HG02840 (cell line): ENCODE results near the gene DOP1B.
"Not testable (repeated sequence)": the region's sequence is repeated elsewhere in the genome, so short reads cannot be mapped to it uniquely, and the experiment has no call there.

ENCODE experiments used
- ATAC-seq: cut with Tn5 transposase; IDR thresholded peaks from one replicate; pipeline ENCODE4 v1.9.1; 2021; ENCODE audit warnings: mild to moderate bottlenecking, moderate library complexity, moderate number of reproducible peaks; ENCODE audit not compliant: unreplicated experiment, low FRiP score

The DOP1B gene

DNA sequence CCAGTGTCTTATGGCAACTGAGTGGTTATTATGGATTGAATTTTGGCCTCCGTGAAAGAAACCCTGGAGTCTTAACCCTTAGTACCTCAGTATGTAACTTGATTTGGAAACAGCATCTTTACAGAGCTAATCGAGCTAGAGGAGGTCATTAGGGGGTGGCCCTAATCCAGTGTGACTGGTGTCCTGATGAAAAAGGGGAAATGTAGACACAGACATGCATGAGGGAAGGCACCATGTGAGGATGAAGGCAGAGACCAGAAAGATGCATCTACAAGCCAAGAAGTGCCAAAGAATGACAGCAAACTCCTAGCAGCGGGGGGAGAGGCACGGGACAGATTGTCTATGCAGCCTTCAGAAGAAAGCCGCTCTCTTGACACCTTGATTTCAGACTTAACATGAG is 14.7 kb downstream of the DOP1B start:
- no peak for ATAC-seq

DNA sequence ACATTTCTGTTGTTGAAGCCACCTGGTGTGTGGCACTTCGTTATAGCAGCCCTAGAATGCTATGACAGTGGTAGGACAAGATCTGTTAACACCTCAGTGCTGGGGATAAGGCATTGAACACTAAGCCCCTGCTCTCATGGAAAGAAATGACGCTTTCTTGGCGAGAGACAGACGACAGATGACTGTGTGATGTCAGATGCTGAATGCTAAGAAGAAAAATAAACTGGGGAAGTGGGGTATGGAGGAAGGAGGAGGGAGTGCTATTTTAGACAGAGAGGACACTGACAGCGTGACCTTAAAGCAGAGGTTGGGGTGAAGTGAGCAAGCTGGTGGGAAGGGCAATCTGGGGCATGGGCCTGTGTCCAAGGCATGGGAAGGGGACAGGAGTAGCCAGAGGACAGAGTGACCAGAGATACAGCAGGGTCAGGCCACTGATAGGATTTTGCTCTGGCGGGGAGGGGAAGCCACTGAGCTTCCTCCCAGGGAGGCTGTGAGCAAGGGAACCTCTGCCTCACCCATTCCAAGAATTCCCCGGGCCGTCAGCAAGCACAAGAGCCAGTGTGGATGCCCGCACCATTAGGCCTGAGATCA is 15.2 kb downstream of the DOP1B start:
- ATAC-seq = no peak

DNA sequence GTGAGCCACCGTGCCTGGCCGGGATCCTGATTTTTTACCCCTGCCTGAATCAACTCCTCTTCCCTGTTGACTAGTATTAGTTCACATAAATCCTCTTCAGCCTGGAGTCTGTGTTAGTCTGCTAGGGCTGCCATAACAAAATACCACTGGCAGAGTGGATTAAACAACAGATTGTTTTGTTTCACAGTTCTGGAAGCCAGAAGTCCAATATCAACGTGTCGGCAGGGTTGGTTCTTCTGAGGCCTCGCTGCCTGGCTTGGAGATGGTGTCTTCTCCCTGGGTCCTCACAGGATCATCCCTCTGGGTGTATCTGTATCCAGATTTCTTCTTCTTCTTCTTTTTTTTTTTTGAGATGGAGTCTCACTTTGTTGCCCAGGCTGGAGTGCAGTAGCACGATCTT is 18.2 kb downstream of the DOP1B start:
- no peak for ATAC-seq

DNA sequence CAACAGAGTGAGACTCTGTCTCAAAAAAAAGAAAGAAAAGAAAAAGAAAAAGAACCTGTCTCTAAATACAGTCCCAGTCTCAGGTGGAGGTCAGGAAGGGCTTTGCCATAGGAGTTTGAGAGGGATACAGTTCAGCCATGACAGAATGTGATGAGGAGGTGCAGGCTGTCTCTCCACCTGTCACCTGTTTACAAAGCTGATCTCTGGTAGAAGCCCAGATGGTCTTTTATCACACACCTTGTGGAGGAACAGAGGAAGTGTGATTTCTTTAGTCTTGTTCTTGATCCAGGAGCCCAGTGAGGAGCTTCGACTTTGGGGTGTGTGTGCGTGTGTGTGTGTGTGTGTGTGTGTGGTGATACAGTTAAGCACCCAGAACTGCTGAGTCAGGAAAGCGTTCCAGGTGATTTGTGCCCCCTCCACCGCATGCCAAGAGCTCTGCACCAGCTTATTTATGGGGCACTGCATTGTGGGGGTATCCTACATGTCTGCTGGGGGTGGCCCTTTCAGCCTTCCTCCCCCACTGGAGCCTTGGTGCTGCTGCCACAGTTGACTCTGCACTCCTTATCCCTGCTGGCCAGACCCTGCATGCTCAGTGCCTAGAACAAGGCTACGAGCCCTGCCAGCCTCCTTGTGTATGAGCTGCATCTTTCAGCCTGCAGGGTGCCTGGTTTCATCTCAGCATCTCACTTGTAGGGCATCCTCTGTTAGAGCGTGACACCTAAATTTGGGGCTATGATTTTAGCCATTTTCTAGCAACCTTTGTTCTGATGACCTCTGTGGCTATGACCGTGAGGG is 19.3 kb downstream of the DOP1B start:
- ATAC-seq = no peak

DNA sequence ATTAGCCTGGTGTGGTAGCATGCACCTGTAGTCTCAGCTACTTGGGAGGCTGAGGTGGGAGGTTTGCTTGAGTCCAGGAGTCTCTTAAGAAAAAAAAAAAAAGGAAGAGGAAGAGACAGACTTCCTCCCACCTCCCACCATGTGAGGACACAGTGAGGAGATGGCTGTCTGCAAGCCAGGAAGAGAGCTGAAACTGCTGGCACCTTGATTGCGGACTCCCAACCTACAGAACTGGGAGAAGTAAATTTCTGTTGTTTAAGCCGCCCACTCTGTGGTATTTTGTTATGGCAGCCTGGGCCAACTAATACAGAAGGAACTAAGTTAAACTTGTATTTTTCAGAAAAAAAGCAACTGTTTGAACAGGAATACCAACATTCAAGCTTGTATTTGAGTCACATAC is 21.7 kb downstream of the DOP1B start:
- no peak for ATAC-seq

DNA sequence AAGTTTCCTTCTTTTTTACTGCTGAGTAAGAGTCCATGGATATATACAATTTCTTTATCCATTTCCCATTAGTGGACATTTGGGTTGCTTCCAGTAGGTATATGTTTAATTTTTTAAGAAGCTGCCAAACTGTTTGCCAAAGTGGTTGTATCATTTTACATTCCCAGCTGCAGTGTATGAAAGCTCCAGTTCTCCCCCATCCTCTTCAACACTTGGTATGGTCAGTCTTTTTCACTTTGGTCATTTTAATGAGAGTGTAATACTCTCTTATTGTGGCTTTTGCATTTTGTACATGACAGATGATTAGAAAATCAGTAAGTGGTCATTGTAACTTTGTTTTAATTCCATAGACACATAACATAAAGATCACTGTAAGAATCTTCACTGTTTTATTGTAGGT is 22.5 kb downstream of the DOP1B start:
- ATAC-seq = no peak

DNA sequence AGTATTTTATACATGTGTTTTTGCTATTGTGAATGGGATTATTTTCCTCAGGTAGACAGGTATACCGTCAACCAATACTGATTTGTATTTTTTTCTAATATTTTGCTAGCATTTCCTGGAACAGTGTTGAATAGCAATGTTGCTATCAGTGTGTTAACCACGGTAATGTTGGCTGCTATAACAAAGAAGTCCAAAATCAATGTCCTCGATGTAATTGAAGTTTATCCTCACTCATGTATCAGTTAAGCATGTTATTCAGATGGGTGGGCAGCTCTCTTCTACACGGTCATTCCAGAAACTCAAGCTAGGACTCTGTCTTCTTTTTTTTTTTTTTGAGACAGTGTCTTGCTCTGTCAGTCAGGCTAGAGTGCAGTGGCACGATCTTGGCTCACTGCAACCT is 24.3 kb downstream of the DOP1B start:
- no peak for ATAC-seq

DNA sequence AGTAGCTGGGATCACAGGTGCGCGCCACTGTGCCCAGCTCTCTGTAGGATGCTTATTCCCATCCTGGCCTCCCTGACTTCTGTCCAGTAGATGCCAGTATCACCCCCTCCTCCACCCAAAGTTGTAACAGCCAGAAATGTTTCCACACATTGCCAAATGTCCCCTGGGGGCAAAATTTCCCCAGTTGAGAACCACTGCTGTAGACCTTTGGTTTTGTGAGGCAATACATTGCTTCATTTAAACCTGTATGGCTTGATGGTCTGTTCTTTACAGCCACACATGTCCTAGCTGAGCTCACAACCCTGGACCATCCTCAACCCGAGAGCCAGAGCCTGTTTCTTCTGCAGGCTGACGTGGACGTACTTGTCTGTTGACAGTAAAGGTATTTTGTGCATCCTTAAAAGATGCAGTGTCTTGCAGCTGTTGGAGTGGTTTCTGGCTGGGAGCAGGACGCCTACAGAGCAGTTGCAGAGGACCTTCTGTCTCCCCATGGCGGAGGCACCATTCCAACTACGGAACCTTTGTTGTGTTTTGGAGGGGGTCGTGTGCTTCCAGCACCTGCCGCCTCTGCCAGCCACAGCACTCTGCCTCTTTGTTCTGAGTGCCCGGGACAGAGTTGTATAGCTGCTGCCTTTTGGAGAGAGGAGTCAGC is 26.6 kb downstream of the DOP1B start:
- no peak for ATAC-seq

DNA sequence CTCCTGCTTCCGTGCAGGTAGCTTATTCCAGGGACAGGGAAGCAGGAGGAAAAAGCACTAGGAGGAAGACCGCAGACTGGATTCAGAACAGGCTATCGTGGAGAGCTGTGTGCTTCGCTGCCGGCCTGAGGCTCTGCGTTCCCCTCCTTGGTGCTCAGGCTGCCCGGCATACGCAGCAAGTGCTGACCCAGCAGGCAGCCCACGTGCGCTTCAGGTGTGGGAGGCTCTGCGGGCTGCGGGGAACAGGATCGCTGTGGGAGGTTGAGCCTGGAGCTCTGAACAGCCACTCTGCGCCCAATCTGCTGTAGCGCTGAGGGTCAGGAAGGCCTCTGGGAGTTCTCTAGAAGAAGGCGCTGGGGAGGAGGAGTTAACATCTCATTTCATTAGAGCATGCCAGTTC is 27.9 kb downstream of the DOP1B start:
- ATAC-seq = no peak

DNA sequence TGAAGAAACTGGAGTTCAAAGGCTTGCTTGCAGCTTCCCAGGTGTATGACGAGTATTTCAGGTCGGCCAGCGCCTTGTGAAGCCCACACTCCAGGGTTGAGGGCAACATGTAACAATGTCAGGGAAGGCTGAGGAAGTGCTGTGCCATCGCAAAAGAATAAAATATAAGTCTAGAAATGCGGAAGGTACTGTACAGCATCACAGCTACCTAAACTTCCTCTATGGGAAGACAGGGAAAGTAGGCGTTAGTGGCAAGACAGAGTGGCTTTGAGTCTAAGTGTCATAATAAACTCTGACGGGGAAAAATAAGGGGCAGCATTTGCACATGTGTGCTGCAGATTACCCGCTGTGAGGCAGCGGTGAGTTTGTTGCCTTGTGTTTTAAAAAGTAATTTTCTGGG is 28.9 kb downstream of the DOP1B start:
- no peak for ATAC-seq

DNA sequence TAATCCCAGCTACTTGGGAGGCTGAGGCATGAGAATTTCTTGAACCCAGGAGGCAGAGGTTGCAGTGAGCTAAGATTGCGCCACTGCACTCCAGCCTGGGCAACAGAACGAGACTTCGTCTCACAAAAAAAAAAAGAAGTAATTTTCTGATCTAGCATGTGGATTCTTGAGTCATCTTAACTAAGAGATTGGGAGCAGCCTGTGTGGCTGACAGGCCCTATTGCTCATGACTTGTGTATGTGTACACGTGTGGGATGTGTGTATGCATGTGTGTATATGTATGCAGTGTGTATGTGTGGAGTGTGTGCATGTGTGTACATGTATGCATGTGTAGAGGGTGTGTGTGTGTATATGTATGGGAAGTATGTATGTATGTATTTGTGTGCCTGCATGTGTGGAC is 29.5 kb downstream of the DOP1B start:
- no peak for ATAC-seq

DNA sequence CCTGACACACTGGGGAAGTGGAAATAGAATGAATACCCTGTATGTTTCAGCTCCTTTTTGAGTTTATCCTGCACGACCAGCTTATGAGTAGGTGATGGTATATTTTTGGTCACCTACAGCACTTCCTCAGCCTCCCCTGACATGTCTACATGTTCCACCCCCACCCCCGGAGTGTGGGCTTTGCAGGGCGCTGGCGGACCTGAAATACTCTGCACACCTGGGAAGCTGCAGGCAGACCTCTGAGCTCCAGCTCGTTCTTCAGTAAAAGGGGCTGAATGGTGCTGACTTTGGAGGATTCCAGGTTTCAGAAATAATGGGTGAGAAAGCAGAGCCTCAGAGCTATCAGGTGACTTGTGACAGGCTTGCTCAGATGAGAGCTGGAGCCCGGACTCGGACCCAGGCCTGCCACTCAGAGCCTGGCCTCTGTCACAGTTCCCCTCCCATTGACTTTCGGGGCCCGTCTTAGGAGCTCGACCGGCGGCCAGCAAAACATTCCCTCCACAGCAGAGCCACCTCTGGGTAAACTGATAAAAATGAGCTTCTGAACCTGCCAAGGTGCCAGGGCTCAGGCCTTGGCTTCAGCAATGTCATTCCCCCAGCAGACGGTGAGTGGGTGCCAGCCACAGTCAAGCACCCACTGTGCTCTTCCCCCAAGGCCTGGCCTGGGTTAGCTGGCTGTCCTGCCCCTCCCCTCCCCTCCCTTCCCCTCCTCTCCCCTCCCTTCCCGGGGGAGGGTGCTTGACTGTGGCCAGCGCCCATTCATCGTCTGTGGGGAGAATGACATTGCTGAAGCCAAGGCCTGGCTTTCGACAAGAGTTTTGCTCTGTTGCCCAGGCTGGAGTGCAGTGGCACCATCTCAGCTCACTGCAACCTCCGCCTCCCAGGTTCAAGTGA is 30.1 kb downstream of the DOP1B start:
- no peak for ATAC-seq

DNA sequence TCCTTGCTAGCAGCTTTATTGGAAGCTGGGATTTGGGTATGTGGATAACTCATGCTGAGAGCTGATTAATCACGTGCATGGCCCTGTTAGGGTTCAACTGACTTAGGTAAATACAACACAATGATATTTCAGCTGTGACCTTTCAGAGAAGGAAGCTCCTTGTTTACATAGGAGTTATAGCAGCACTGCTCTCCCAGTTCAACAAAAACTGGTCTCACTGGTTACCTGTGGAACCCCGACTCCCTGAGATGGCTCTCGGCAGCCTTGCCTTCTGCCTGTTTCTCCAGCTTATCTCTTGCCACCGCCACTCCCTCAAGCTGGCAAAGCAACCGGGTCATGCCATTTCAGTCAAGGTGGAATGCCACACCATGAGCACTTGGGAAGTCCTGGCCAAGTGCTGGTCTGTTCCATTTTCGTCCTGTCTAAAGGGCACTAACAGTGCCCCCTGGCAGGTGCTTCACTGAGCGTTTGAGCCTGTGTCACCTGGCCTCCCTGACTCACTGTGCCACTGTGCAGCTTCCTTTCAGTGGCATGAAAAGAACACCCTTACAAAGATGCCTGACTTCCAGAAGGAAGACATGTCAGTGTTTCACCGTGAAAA is 31.6 kb downstream of the DOP1B start:
- no peak for ATAC-seq

DNA sequence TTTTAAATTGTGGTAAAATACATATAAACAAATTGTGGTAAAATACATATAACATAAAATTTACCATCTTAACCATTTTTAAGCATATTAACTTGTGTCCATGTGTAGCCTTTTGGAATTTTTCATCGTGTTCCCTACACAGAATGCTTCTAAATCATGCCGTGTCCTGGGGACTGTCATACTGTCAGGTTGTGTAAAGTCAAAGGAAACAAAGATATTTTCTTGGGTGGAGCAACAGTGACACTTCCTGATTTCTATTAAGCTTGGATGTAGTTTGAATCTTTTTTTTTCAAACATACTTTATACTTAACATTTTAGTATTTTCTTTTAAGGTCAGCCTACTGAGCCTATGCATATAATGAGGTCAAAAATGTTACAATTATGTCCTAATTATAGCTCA is 32.3 kb downstream of the DOP1B start:
- ATAC-seq = no peak

DNA sequence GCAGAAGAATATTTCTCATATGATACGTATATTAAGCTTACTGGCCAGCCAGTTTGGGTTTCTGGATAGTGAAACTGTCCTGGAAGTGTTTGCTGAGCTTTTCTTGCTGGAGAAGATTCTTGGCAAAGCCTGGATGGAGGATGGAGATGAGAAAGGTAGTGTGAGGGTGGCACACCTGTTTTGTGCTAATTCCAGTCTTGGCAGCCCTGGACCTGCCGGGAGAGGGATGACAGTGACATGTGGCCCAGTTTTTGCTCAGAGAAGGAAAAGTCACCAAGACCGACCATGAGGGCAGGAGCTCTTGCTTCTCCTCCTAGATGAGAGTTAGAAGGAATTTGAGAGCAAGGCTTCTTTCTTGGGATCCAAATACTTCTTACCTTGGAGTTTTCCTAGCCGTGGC is 34.1 kb downstream of the DOP1B start:
- ATAC-seq = no peak

DNA sequence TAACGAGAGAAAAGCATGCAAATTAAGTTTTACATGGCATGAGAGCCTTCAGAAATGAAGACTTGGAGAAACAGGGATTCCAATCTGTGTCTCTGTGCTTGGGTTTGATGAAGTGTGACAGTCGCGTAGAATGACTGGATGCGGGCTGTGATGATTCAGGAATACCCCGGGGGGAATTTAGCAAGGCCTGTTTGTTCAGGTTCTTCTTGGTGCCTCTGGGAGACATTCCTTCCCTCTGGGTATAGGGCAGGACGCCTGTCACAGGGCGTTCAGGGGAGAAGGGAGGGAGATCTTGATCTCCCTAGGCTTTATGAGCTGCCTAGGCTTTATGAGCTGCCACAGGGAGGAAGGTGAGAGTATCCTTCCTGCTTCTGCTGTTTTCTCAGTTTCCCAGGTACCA is 36.6 kb downstream of the DOP1B start:
- ATAC-seq = no peak

DNA sequence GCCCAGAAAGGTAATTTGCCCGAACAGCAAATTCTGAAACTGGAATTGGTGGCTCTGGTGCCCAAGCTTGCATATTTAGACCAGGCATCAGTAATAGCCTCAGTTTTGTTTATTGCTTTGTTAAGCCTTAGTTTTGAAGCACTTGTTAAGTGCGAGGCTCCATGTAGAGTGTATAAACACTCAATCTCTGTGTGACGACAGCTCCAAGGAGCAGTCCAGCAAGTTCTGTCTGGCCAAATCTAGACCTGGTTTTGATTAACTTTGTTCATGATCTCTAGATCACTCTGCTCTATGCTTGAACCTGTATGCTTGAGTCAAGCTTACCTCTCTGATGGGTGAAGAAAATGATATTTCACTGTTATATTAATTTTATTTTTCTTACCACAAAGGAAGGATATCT is 37.4 kb downstream of the DOP1B start:
- ATAC-seq = no peak

DNA sequence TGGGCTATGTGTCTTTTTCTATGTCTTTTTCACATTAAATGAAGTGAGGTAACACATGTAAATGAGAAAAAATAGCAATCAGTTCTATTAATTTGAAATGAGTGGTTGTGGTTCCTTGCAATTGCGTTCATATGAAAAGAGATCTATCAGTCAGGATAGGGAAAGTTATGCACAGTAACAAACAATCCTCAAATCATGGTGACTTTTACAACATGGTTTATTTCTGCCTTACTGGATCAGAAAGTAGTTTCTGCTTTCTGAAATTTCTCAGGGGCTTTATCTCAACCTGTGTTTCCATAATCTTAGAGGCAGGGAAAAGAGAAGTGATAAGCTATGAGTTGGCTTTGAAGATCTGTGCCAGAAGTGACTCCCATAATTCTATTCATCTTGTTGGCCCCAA is 39.0 kb downstream of the DOP1B start:
- no peak for ATAC-seq

DNA sequence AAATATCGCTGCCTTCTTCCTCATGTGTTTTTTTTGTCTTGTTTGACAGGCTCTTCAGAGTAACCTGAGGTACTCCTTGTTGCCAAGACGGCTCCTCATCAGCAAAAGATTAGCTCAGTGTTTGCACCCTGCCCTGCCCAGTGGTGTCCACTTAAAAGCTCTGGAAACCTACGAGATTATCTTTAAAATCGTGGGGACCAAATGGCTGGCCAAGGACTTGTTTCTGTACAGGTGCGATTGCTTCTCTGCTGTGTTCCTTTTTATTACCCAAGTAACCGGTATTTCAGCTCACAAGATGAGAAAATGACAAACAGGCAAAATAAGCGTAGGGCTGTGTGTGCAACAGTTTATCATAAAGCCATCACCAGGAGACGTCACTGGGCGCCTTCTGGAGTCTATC is 42.4 kb downstream of the DOP1B start:
- no peak for ATAC-seq

DNA sequence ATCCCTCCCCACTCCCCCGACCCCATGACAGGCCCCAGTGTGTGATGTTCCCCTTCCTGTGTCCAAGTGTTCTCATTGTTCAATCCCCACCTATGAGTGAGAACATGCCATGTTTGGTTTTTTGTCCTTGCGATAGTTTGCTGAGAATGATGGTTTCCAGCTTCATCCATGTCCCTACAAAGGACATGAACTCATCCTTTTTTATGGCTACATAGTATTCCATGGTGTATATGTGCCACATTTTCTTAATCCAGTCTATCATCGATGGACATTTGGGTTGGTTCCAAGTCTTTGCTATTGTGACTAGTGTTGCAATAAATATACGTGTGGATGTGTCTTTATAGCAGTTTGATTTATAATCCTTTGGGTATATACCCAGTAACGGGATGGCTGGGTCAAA is 43.0 kb downstream of the DOP1B start:
- not testable (repeated sequence) for ATAC-seq
